Ramos (cell line): ENCODE results near the gene LEAP2.

Experiments used
- in situ Hi-C: fragments of 300-500 bp; cut with MboI; formaldehyde crosslinking; loops from one replicate; pipeline ENCODE4 v1.14.3; 2022; ENCODE audit warnings: low sequenced_read_pairs; ENCODE audit not compliant: unreplicated experiment

Gene LEAP2

GRCh38 chr5:132873119-132873929 lies at the start of gene LEAP2:
Gene LEAP2 (plus strand): TSS chr5:132873668. CDS start chr5:132873695, 27 bp downstream.
- in situ Hi-C loops, result no loop called here

GRCh38 chr5:132824426-132824825 lies 49.0 kb upstream of the LEAP2 start:
- in situ Hi-C loops, result loop anchor here (10.0 kb wide), 2 partner anchors 170 to 440 kb away; partner anchors contain the start of gene IL13

- in situ Hi-C loops, result loop anchor here (10.0 kb wide), 2 partner anchors 170 to 440 kb away; partner anchors contain the start of gene IL13
Measured at GRCh38 chr5:132825033-132825833, 48.2 kb upstream of the LEAP2 start.

- in situ Hi-C loops, result loop anchor here (10.0 kb wide), 2 partner anchors 171 to 441 kb away; partner anchors contain the start of gene IL13
Measured at GRCh38 chr5:132825834-132826391, 47.6 kb upstream of the LEAP2 start.

- in situ Hi-C loops, result loop anchor here (10.0 kb wide), 2 partner anchors 172 to 442 kb away; partner anchors contain the start of gene IL13
Measured at GRCh38 chr5:132826424-132827082, 46.9 kb upstream of the LEAP2 start.

GRCh38 chr5:132827943-132828673 lies 45.4 kb upstream of the LEAP2 start:
- in situ Hi-C loops, result loop anchor here (10.0 kb wide), 2 partner anchors 173 to 443 kb away; partner anchors contain the start of gene IL13

GRCh38 chr5:132828846-132829494 lies 44.5 kb upstream of the LEAP2 start:
- in situ Hi-C loops, result loop anchor here (10.0 kb wide), 2 partner anchors 174 to 444 kb away; partner anchors contain the start of gene IL13

GRCh38 chr5:132829742-132830435 lies 43.6 kb upstream of the LEAP2 start:
- in situ Hi-C loops, result loop anchor here (10.0 kb wide), 2 partner anchors 175 to 445 kb away; partner anchors contain the start of gene IL13

- in situ Hi-C loops, result no loop called here
Measured at GRCh38 chr5:132830436-132831094, 42.9 kb upstream of the LEAP2 start, which contains the start of gene SHROOM1. Gene SHROOM1 (minus strand): TSS chr5:132830647. CDS start chr5:132826140, 4,507 bp downstream.

GRCh38 chr5:132831095-132831860 lies 42.2 kb upstream of the LEAP2 start:
- in situ Hi-C loops, result no loop called here

GRCh38 chr5:132832612-132833011 lies 40.9 kb upstream of the LEAP2 start:
- in situ Hi-C loops, result no loop called here

GRCh38 chr5:132834057-132834456 lies 39.4 kb upstream of the LEAP2 start:
- in situ Hi-C loops, result no loop called here

GRCh38 chr5:132836852-132837251 lies 36.6 kb upstream of the LEAP2 start:
- in situ Hi-C loops, result no loop called here

- in situ Hi-C loops, result no loop called here
Measured at GRCh38 chr5:132837868-132838267, 35.6 kb upstream of the LEAP2 start.

GRCh38 chr5:132838516-132839282 lies 34.8 kb upstream of the LEAP2 start:
- in situ Hi-C loops, result no loop called here
